ENCODE data around the gene PKN2.
"Not testable (repeated sequence)": the region's sequence is repeated elsewhere in the genome, so short reads cannot be mapped to it uniquely, and the experiment has no call there.

The PKN2 gene

DNA sequence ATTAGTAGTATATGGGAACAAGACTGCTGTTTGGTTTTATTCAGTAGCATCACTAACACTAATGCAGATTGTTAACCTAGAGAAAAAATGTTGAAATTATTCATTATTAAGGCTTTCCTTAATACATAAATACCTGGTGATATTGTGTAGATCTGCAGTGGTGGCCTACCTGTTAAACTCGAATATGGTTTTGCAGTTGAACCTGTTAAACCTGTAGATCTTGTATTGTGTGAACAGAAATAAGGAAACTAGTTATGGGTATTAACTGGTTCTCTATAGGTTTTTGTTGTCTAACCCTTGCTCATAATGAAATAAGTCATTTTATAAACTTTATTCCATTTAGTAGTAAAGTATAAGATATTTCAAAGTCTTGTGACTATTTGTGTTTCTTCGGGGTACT, 23.9 kb downstream of the PKN2 start:
- no peak for DNase-seq (ENCODE audit: low read depth)
- TF ChIP-seq, protein P1, sequence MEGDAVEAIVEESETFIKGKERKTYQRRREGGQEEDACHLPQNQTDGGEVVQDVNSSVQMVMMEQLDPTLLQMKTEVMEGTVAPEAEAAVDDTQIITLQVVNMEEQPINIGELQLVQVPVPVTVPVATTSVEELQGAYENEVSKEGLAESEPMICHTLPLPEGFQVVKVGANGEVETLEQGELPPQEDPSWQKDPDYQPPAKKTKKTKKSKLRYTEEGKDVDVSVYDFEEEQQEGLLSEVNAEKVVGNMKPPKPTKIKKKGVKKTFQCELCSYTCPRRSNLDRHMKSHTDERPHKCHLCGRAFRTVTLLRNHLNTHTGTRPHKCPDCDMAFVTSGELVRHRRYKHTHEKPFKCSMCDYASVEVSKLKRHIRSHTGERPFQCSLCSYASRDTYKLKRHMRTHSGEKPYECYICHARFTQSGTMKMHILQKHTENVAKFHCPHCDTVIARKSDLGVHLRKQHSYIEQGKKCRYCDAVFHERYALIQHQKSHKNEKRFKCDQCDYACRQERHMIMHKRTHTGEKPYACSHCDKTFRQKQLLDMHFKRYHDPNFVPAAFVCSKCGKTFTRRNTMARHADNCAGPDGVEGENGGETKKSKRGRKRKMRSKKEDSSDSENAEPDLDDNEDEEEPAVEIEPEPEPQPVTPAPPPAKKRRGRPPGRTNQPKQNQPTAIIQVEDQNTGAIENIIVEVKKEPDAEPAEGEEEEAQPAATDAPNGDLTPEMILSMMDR (IDR thresholded peaks at IDR 0.05; ENCODE audit: low read depth, low read length, missing control alignments), result no peak
- no peak overlapping the region for H3K4me3 ChIP-seq (ENCODE audit: low read depth, low read length)

DNA sequence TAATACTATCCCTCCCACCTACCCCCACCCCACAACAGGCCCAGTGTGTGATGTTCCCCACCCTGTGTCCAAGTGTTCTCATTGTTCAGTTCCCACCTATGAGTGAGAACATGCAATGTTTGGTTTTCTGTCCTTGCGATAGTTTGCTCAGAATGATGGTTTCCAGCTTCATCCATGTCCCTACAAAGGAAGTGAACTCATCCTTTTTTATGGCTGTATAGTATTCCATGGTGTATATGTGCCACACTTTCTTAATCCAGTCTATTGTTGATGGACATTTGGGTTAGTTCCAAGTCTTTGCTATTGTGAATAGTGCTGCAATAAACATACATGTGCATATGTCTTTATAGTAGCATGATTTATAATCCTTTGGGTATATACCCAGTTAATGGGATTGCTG, 28.8 kb downstream of the PKN2 start:
- not testable (repeated sequence) for DNase-seq (ENCODE audit: low read depth); H3K4me3 ChIP-seq (ENCODE audit: low read depth, low read length)

DNA sequence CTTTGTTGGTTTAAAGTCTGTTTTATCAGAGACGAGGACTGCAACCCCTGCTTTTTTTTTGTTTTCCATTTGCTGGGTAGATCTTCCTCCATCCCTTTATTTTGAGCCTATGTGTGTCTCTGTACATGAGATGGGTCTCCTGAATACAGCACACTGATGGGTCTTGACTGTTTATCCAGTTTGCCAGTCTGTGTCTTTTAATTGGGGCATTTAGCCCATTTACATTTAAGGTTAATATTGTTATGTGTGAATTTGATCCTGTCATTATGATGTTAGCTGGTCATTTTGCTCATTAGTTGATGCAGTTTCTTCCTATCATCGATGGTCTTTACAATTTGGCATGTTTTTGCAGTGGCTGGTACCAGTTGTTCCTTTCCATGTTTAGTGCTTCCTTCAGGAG, 32.5 kb downstream of the PKN2 start:
- not testable (repeated sequence) for DNase-seq (ENCODE audit: low read depth); H3K4me3 ChIP-seq (ENCODE audit: low read depth, low read length)

DNA sequence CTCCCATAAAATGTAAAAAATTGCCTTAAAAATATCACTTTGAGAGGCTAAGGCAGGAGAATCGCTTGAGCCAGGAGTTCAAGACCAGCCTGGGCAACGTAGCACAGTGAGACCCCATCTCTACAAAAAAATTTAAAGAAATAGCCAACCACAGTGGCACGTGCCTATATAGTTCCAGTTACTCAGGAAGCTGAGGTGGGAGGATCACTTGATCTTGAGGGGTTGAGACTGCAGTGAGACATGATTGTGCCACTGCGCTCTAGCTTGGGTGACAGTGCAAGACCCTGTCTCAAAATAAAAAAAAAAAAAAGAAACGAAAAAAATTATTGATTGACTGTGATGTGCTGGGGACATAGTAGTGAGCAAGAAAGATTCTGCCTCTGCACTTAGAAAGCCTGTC, 38.4 kb downstream of the PKN2 start:
- no peak for DNase-seq (ENCODE audit: low read depth)
- TF ChIP-seq, protein P1 (IDR thresholded peaks at IDR 0.05; ENCODE audit: low read depth, low read length, missing control alignments), result no peak
- H3K4me3 ChIP-seq (ENCODE audit: low read depth, low read length), result no peak overlapping the region

DNA sequence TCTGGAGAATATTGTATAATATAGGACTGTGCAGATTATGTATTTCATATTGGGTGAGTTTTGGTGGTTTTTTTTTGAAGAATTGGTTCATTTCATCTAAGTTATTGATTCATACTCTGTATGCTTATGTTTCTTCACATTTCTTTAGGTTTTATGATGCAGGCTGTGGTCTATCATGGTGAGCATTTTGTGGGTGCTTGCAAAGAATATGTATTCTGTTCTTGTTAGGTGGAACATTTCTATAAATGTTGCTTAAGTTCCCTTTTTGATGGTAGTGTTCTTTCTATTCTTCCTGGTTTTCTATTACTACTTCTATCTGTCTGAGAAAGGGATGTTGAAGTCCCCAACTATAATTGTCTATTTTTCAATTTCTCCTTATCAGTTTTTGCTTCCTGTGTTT, 42.6 kb downstream of the PKN2 start:
- TF ChIP-seq, protein P1 (IDR thresholded peaks at IDR 0.05; ENCODE audit: low read depth, low read length, missing control alignments), result no peak
- H3K4me3 ChIP-seq (ENCODE audit: low read depth, low read length), result no peak overlapping the region
- DNase-seq (ENCODE audit: low read depth), result no peak

DNA sequence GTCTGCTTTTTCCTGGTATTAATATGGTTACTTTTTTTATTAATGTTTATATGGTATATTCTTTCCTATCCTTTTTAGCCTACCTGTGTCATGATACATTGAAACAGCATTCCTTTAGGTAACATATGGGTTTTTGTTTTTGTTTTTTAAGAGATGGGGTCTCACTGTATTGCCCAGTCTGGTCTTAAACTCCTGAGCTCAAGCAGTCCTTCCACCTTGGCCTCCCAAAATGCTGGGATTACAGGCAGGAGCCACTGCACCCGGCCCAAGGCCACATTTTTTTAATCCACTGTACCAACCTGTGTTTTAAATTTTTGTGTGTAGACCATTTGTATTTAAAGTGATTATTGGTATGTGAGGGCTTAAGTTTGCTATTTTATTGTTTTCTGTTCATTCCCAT, 43.1 kb downstream of the PKN2 start:
- no peak overlapping the region for H3K4me3 ChIP-seq (ENCODE audit: low read depth, low read length)
- no peak for DNase-seq (ENCODE audit: low read depth)
- TF ChIP-seq, protein P1 (IDR thresholded peaks at IDR 0.05; ENCODE audit: low read depth, low read length, missing control alignments), result no peak

DNA sequence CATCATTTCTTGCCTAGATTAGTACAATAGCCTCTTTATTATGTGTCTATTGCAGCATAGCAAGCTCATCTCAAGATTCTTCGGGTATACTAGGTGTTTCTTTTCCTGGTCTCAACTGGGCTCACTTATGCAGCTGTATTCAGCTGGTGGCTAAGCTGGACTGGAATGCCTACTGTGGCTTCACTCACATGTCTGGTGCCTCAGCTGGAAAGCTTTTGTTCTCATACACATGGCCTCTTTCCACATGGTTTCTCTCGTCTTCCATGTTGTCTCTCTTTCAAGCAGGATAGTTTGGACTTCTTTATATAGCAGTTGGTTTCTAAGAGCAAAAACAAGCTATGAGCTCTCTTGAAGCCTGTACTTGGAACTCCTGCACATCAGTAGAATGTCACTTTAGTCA, 45.2 kb downstream of the PKN2 start:
- H3K4me3 ChIP-seq (ENCODE audit: low read depth, low read length), result no peak overlapping the region
- TF ChIP-seq, protein P1 (IDR thresholded peaks at IDR 0.05; ENCODE audit: low read depth, low read length, missing control alignments), result no peak
- no peak for DNase-seq (ENCODE audit: low read depth)

DNA sequence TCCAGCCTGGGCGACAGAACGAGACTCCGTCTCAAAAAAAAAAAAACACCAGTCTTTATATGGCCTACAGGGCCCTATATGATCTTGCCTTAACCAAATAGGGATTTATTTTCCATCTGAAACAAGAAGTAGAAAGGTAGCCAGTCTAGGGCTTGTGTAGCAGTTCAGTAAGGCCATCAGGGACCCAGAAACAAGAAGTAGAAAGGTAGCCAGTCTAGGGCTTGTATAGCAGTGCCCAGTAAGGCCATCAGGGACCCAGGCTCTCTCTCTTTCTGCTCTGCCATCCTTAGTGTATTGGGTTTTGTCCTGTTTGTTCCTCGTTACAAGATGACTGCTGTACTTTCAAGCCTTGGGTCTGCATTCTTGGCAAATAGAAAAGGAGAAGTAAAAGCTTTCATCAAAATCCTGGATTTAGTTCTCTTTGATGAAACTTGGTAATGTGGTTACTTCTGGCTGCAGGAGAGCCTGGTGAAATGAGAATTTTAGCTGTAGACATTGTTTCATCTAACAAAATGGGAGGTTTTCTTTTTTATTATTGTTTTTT, 46.1 kb downstream of the PKN2 start:
- no peak for DNase-seq (ENCODE audit: low read depth)
- TF ChIP-seq, protein P1 (IDR thresholded peaks at IDR 0.05; ENCODE audit: low read depth, low read length, missing control alignments), result no peak
- H3K4me3 ChIP-seq (ENCODE audit: low read depth, low read length), result no peak overlapping the region
